ENCODE measurements around the gene GRM5.

The GRM5 gene

GRCh38 chr11:88779577-88779976 is 286.2 kb downstream of the GRM5 start:
- POLR2A ChIA-PET, result no interaction called here
- DNase-seq (ENCODE audit: extremely low spot score), result no peak
- TF ChIP-seq CTCF (IDR thresholded peaks at IDR 0.05; ENCODE audit: control extremely low read depth, extremely low read depth, low read depth, missing control alignments), result no peak
- CTCF ChIA-PET, result no interaction called here

- ChIA-PET POLR2A (no interaction called here), CTCF (interaction anchor here (1.4 kb wide), 1 partner anchor 16 kb away, joined by 3 read pairs; no protein-coding TSS in a partner anchor)
- TF ChIP-seq CTCF (IDR thresholded peaks at IDR 0.05; ENCODE audit: control extremely low read depth, extremely low read depth, low read depth, missing control alignments), result no peak
- DNase-seq (ENCODE audit: extremely low spot score), result no peak
Measured at GRCh38 chr11:88770475-88771079, 295.2 kb downstream of the GRM5 start.

DNA sequence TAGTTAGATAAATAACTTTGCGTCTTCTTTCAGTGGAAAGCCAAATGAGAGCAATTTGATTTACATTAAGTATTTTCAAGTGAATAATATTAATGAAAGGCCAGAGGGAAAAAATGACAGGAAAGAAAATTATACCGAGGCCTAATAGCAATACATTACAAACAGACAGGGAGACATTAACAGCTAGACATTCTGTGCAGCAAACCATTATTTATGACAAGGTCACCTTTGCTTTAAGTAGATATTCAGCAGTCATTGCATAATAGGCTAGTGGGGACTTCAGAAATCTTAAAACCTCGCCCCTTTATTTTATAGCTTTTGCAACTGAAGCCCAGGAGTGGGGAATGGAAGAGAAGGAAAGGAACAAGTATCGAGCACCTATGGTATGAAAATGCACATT is 321.6 kb downstream of the GRM5 start:
- ChIA-PET CTCF (no interaction called here), POLR2A (no interaction called here)
- no peak for TF ChIP-seq CTCF (IDR thresholded peaks at IDR 0.05; ENCODE audit: control extremely low read depth, extremely low read depth, low read depth, missing control alignments)
- no peak for DNase-seq (ENCODE audit: extremely low spot score)

DNA sequence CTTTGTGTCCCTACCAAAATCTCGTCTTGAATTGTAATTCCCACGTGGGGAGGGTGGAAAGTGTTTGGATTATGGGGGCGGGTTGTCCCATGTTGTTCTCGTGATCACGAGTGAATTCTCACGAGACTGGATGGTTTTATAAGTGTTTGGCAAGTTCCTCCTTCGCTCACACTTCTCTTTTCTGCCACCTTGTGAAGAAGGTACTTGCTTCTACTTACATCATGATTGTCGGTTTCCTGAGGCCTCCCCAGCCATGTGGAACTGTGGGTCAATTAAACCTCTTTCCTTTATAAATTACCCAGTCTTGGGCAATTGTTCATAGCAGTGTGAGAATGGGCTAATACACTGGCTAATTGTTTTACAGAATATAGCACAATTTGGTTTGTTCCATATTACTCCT is 326.3 kb downstream of the GRM5 start:
- POLR2A ChIA-PET, result no interaction called here

GRCh38 chr11:88709567-88709966 is 356.2 kb downstream of the GRM5 start:
- ChIA-PET CTCF (no interaction called here), POLR2A (no interaction called here)
- DNase-seq (ENCODE audit: extremely low spot score), result no peak
- TF ChIP-seq CTCF (IDR thresholded peaks at IDR 0.05; ENCODE audit: control extremely low read depth, extremely low read depth, low read depth, missing control alignments), result no peak

More for the DNA sequence above, 326.3 kb downstream of the GRM5 start:
- CTCF ChIA-PET, result interaction anchor here (1.5 kb wide), 1 partner anchor 8 kb away, joined by 3 read pairs; no protein-coding TSS in a partner anchor
- DNase-seq (ENCODE audit: extremely low spot score), result no peak
- no peak for TF ChIP-seq CTCF (IDR thresholded peaks at IDR 0.05; ENCODE audit: control extremely low read depth, extremely low read depth, low read depth, missing control alignments)

DNA sequence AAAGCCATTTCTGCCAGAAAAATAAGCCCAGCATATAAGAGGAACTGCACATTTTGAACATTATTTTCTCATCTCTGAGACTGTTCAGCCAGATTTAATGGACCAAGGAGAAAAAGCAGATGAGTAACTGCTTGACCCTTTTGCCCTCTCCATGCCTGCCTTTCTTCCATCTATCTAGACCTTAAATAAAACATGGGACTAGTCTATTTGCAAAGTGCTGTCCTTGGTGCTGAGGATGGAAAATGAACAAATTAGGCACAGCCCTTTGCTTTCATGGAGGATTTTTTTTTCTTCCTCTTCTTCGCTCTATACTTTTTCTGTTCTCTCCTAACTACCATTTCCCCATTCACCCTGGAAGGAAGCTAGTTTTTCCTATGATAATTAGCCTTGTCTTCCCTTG is 361.3 kb downstream of the GRM5 start:
- CTCF ChIA-PET, result no interaction called here
- POLR2A ChIA-PET, result no interaction called here
- TF ChIP-seq CTCF (IDR thresholded peaks at IDR 0.05; ENCODE audit: control extremely low read depth, extremely low read depth, low read depth, missing control alignments), result no peak
- no peak for DNase-seq (ENCODE audit: extremely low spot score)

DNA sequence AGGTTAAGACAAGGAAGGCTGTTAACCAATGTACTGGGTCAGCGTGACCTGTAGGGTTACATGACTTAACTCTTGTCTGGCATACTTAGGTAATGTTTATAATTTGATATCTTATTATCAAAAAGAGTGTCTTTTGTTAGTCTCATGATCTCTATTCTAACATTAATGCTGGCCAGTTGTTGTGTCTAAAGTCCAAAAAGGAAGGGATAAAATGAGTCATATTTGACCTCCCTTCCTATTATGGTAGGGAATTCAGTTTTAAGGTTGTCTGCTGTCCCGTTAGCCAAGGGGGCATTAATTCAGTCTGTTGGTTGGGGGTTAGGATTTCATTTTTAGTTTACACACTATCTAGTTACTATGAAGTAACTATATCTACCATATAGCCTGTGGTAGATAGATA is 364.0 kb downstream of the GRM5 start:
- CTCF ChIA-PET, result no interaction called here
- DNase-seq (ENCODE audit: extremely low spot score), result no peak
- POLR2A ChIA-PET, result no interaction called here
- no peak for TF ChIP-seq CTCF (IDR thresholded peaks at IDR 0.05; ENCODE audit: control extremely low read depth, extremely low read depth, low read depth, missing control alignments)

All from GM10248 (cell line).